Lower lobe of right lung (tissue), 2 donors: ENCODE results near the gene TBC1D4. TPM values are rescaled to one million over a fixed set of nuclear protein-coding genes. Genes with fewer than 3 reads are reported as not detected.

Source experiments
- ATAC-seq, 2 donors: fragments of 200-7000 bp; cut with Tn5 transposase; one replicate each; pipeline ENCODE4 v1.9.1; 2020 to 2022; ENCODE audit warnings: mild to moderate bottlenecking in 2 of 2, moderate library complexity in 2 of 2
- DNase-seq: peaks from one replicate; pipeline ENCODE4 v3.0.0-alpha.2; 2020
- H3K27ac ChIP-seq: fragments of 200-600 bp; one replicate; pipeline ENCODE4 v1.8.0; 2022
- H3K27me3 ChIP-seq: fragments of 200-600 bp; one replicate; pipeline ENCODE4 v1.8.0; 2022; ENCODE audit warnings: low read depth
- H3K36me3 ChIP-seq: fragments of 200-600 bp; one replicate; pipeline ENCODE4 v1.8.0; 2022; ENCODE audit warnings: mild to moderate bottlenecking
- H3K4me1 ChIP-seq: fragments of 200-600 bp; one replicate; pipeline ENCODE4 v1.8.0; 2022
- H3K4me3 ChIP-seq: fragments of 200-600 bp; one replicate; pipeline ENCODE4 v1.8.0; 2022; ENCODE audit warnings: mild to moderate bottlenecking
- H3K9me3 ChIP-seq: fragments of 200-600 bp; one replicate; pipeline ENCODE4 v1.8.0; 2022
- CTCF ChIP-seq: fragments of 200-600 bp; IDR thresholded peaks from one replicate; pipeline ENCODE4 v1.8.0; 2022; ENCODE audit warnings: antibody characterized with exemption, mild to moderate bottlenecking
- intact Hi-C: fragments of 100-400 bp; cut with DNase I; formaldehyde crosslinking; loops from one replicate; pipeline ENCODE4 v1.11.0; 2022
- total RNA-seq: library from RNA; stranded (reverse); fragmentation: NEBNext Ultra II Directional; extraction: Animal tissue kit (Norgen Biotek cat#: 25700); gene quantifications from one replicate; pipeline ENCODE4 v1.2.1, GENCODE V29; 2021
- donor health status: DM: no; HTN: yes; CAD: no; lungs with severe emphysema.

Gene TBC1D4
- total RNA-seq, 1 donor from 2014 or later, result 30.4 TPM

- Histone ChIP-seq H3K36me3 (no peaks in the 10 kb centered on the region), H3K27me3 (no peaks in the 10 kb centered on the region), H3K9me3 (no peaks in the 10 kb centered on the region), H3K27ac (no peak overlapping the region), H3K4me3 (no peak overlapping the region), H3K4me1 (no peaks in the 10 kb centered on the region)
- no peak for TF ChIP-seq CTCF
- ATAC-seq (no peak), DNase-seq (no peak)
- intact Hi-C loops, result no loop called here
These were observed 24.0 kb upstream of the TBC1D4 start for GRCh38 chr13:75506018-75506417.

- TF ChIP-seq CTCF, result no peak
- H3K36me3 ChIP-seq, result no peaks in the 10 kb centered on the region
- H3K4me1 ChIP-seq, result no peaks in the 10 kb centered on the region
- DNase-seq (no peak), ATAC-seq (peak; percentile 28 to 51)
- intact Hi-C loops, result no loop called here
- no peaks in the 10 kb centered on the region for H3K9me3 ChIP-seq
- H3K4me3 ChIP-seq, result no peak overlapping the region
- H3K27ac ChIP-seq, result no peak overlapping the region
- no peaks in the 10 kb centered on the region for H3K27me3 ChIP-seq
These were observed 23.4 kb upstream of the TBC1D4 start for GRCh38 chr13:75505327-75505726.

GRCh38 chr13:75495938-75496337 lies 14.0 kb upstream of the TBC1D4 start:
- H3K4me3 ChIP-seq, result no peak overlapping the region
- H3K36me3 ChIP-seq, result no peaks in the 10 kb centered on the region
- H3K9me3 ChIP-seq, result no peaks in the 10 kb centered on the region
- TF ChIP-seq CTCF, result no peak
- intact Hi-C loops, result no loop called here
- no peak for DNase-seq
- ATAC-seq, result no peak
- no peaks in the 10 kb centered on the region for H3K4me1 ChIP-seq
- H3K27ac ChIP-seq, result no peak overlapping the region
- H3K27me3 ChIP-seq, result no peaks in the 10 kb centered on the region

GRCh38 chr13:75494491-75494890 lies 12.5 kb upstream of the TBC1D4 start:
- intact Hi-C loops, result no loop called here
- H3K27ac ChIP-seq, result no peak overlapping the region

GRCh38 chr13:75493156-75493555 lies 11.2 kb upstream of the TBC1D4 start:
- no peak for TF ChIP-seq CTCF
- intact Hi-C loops, result no loop called here
- Histone ChIP-seq H3K27ac (no peak overlapping the region), H3K27me3 (no peaks in the 10 kb centered on the region), H3K4me1 (peaks cover 6% of the 10 kb centered on the region), H3K4me3 (no peak overlapping the region), H3K36me3 (no peaks in the 10 kb centered on the region), H3K9me3 (no peaks in the 10 kb centered on the region)
- ATAC-seq (no peak), DNase-seq (no peak)

More at GRCh38 chr13:75494491-75494890, 12.5 kb upstream of the TBC1D4 start:
- Histone ChIP-seq H3K27me3 (no peaks in the 10 kb centered on the region), H3K4me3 (no peak overlapping the region), H3K4me1 (peaks cover 6% of the 10 kb centered on the region), H3K36me3 (no peaks in the 10 kb centered on the region), H3K9me3 (no peaks in the 10 kb centered on the region)
- no peak for ATAC-seq
- TF ChIP-seq CTCF, result no peak
- no peak for DNase-seq

- TF ChIP-seq CTCF, result no peak
- H3K27me3 ChIP-seq, result no peaks in the 10 kb centered on the region
- H3K36me3 ChIP-seq, result no peaks in the 10 kb centered on the region
- intact Hi-C loops, result no loop called here
- no peak overlapping the region for H3K4me3 ChIP-seq
- H3K27ac ChIP-seq, result no peak overlapping the region
- peaks cover 6% of the 10 kb centered on the region for H3K4me1 ChIP-seq
- DNase-seq, result no peak
- ATAC-seq, result no peak
- no peaks in the 10 kb centered on the region for H3K9me3 ChIP-seq
These were observed 10.4 kb upstream of the TBC1D4 start for GRCh38 chr13:75492389-75492788.
